ENCODE measurements around the gene NETO1.

Gene NETO1

GRCh38 chr18:72720116-72720515, 147.7 kb downstream of the NETO1 start:
- DNase-seq: no peak

GRCh38 chr18:72704202-72704601, 163.6 kb downstream of the NETO1 start:
- no peak for DNase-seq

- peak; percentile 21 for DNase-seq
Observed at GRCh38 chr18:72700961-72701710, 166.7 kb downstream of the NETO1 start.

- no peak for DNase-seq
Observed at GRCh38 chr18:72697706-72698105, 170.1 kb downstream of the NETO1 start.

- DNase-seq: no peak
Observed at GRCh38 chr18:72692595-72692994, 175.2 kb downstream of the NETO1 start.
